ENCODE measurements around the gene LPP.

Gene LPP

GRCh38 chr3:188220097-188220788, 66.3 kb downstream of the LPP start:
- DNase-seq (ENCODE audit: low read depth in 2 of 2), result no peak

- DNase-seq (ENCODE audit: low read depth in 2 of 2), result no peak
Measured at GRCh38 chr3:188220988-188221818, 67.2 kb downstream of the LPP start.

- no peak for DNase-seq (ENCODE audit: low read depth in 2 of 2)
Measured at GRCh38 chr3:188223936-188224335, 70.0 kb downstream of the LPP start.

- no peak for DNase-seq (ENCODE audit: low read depth in 2 of 2)
Measured at GRCh38 chr3:188227442-188227841, 73.5 kb downstream of the LPP start.

- DNase-seq (ENCODE audit: low read depth in 2 of 2), result no peak
Measured at GRCh38 chr3:188229177-188229576, 75.2 kb downstream of the LPP start.

- no peak for DNase-seq (ENCODE audit: low read depth in 2 of 2)
Measured at GRCh38 chr3:188229726-188230125, 75.8 kb downstream of the LPP start.

GRCh38 chr3:188230962-188231361, 77.0 kb downstream of the LPP start:
- no peak for DNase-seq (ENCODE audit: low read depth in 2 of 2)

GRCh38 chr3:188231456-188231855, 77.5 kb downstream of the LPP start:
- no peak for DNase-seq (ENCODE audit: low read depth in 2 of 2)

GRCh38 chr3:188232656-188233055, 78.7 kb downstream of the LPP start:
- DNase-seq (ENCODE audit: low read depth in 2 of 2), result no peak

GRCh38 chr3:188233320-188233719, 79.4 kb downstream of the LPP start:
- DNase-seq (ENCODE audit: low read depth in 2 of 2), result no peak

- DNase-seq (ENCODE audit: low read depth in 2 of 2), result no peak
Measured at GRCh38 chr3:188234132-188234531, 80.2 kb downstream of the LPP start.

GRCh38 chr3:188236271-188236670, 82.3 kb downstream of the LPP start:
- no peak for DNase-seq (ENCODE audit: low read depth in 2 of 2)

- DNase-seq (ENCODE audit: low read depth in 2 of 2), result no peak
Measured at GRCh38 chr3:188239035-188239434, 85.1 kb downstream of the LPP start.

- DNase-seq (ENCODE audit: low read depth in 2 of 2), result no peak
Measured at GRCh38 chr3:188239577-188239976, 85.6 kb downstream of the LPP start.

GRCh38 chr3:188240189-188240981, 86.4 kb downstream of the LPP start:
- no peak for DNase-seq (ENCODE audit: low read depth in 2 of 2)

- DNase-seq (ENCODE audit: low read depth in 2 of 2), result no peak
Measured at GRCh38 chr3:188241072-188241471, 87.1 kb downstream of the LPP start.

GRCh38 chr3:188241883-188242282, 87.9 kb downstream of the LPP start:
- no peak for DNase-seq (ENCODE audit: low read depth in 2 of 2)

- no peak for DNase-seq (ENCODE audit: low read depth in 2 of 2)
Measured at GRCh38 chr3:188242436-188243123, 88.6 kb downstream of the LPP start.

GRCh38 chr3:188243124-188243795, 89.3 kb downstream of the LPP start:
- no peak for DNase-seq (ENCODE audit: low read depth in 2 of 2)

- DNase-seq (ENCODE audit: low read depth in 2 of 2), result no peak
Measured at GRCh38 chr3:188244395-188244861, 90.5 kb downstream of the LPP start.

- no peak for DNase-seq (ENCODE audit: low read depth in 2 of 2)
Measured at GRCh38 chr3:188246905-188247304, 92.9 kb downstream of the LPP start.
